ENCODE data around the gene RASAL2. TPM values are rescaled to one million over a fixed set of nuclear protein-coding genes. Genes with fewer than 3 reads are reported as not detected.

Gene RASAL2
- total RNA-seq, 1 experiment from 2014 or later, result 31.6 TPM

GRCh38 chr1:178477841-178478240 lies 383.9 kb downstream of the RASAL2 start:
- Histone ChIP-seq H3K9me3 (ENCODE audit: control insufficient read depth, insufficient read depth, low read depth, low read length) (no peaks in the 10 kb centered on the region), H3K4me1 (ENCODE audit: control insufficient read depth, insufficient read depth, low read length) (no peaks in the 10 kb centered on the region), H3K27me3 (ENCODE audit: control insufficient read depth, insufficient read depth, low read length) (no peaks in the 10 kb centered on the region), H3K36me3 (ENCODE audit: control insufficient read depth, insufficient read depth, low read length) (no peaks in the 10 kb centered on the region), H3K4me3 (ENCODE audit: low read depth in 2 of 2, low read length in 2 of 2) (no peak overlapping the region), H3K27ac (ENCODE audit: low read length) (no peak overlapping the region)
- no peak for DNase-seq (ENCODE audit: low read depth, low spot score)
- no peak for ATAC-seq
- BruUV-seq (replicated peaks), result no TSS peak
- intact Hi-C loops (cut with micrococcal nuclease; ENCODE audit: unreplicated experiment) (no loop called here), in situ Hi-C loops (cut with HindIII; ENCODE audit: low pct_unique_long_range_greater_than_20kb, low sequenced_read_pairs) (no loop called here)
- no peak for TF ChIP-seq SIN3A (IDR thresholded peaks at IDR 0.05; ENCODE audit: borderline replicate concordance, insufficient read depth, low read depth, low read length)
- TF ChIP-seq, protein P1, sequence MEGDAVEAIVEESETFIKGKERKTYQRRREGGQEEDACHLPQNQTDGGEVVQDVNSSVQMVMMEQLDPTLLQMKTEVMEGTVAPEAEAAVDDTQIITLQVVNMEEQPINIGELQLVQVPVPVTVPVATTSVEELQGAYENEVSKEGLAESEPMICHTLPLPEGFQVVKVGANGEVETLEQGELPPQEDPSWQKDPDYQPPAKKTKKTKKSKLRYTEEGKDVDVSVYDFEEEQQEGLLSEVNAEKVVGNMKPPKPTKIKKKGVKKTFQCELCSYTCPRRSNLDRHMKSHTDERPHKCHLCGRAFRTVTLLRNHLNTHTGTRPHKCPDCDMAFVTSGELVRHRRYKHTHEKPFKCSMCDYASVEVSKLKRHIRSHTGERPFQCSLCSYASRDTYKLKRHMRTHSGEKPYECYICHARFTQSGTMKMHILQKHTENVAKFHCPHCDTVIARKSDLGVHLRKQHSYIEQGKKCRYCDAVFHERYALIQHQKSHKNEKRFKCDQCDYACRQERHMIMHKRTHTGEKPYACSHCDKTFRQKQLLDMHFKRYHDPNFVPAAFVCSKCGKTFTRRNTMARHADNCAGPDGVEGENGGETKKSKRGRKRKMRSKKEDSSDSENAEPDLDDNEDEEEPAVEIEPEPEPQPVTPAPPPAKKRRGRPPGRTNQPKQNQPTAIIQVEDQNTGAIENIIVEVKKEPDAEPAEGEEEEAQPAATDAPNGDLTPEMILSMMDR (IDR thresholded peaks at IDR 0.05), result no peak
- TF ChIP-seq TCF7L2 (IDR thresholded peaks at IDR 0.05; ENCODE audit: low read depth, low read length), result no peak
- no peak for TF ChIP-seq REST (IDR thresholded peaks at IDR 0.05; ENCODE audit: insufficient read depth in 1 of 2, low read depth in 2 of 2, low read length in 1 of 2)
- TF ChIP-seq POLR2AphosphoS5 (IDR thresholded peaks at IDR 0.05; ENCODE audit: low read depth, low read length), result no peak
- ChIA-PET CTCF (no interaction called here), POLR2A (no interaction called here)

DNA sequence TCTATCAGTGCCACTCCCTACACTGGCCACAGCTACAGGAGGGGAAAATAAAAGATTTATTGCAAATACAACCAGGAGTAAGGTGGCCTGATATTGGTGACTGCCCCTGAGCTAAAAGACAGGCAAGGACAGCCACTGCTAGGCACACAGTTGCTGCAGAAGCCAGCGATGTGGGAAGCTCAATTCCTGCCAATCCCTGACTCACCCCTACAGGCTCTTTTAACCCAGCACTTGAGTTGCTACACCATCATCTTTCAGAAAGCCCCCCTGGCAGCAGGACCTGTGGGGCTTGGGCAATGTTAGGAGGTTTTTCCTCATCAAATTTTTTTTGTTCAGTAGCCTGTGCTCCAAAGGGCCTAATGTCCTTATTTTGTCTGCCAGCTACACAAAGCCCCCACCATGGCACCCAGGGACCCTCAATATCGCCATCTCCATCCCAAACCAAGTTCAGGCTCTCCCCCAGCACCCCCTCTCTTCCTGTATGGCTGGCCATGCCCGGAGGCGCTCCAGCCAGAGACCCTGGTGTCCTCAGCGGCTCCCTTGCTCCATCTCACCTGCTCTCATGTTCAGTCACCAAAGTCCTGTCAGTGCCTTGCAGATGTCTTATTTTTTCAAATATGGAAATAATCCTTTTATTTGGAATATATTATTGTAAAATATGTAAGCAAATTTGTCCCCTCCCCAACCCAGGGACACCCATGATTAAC lies 389.5 kb downstream of the RASAL2 start:
- in situ Hi-C loops (cut with HindIII; ENCODE audit: low pct_unique_long_range_greater_than_20kb, low sequenced_read_pairs) (no loop called here), intact Hi-C loops (cut with micrococcal nuclease; ENCODE audit: unreplicated experiment) (no loop called here)
- Histone ChIP-seq H3K4me1 (ENCODE audit: control insufficient read depth, insufficient read depth, low read length) (no peaks in the 10 kb centered on the region), H3K9me3 (ENCODE audit: control insufficient read depth, insufficient read depth, low read depth, low read length) (no peaks in the 10 kb centered on the region), H3K36me3 (ENCODE audit: control insufficient read depth, insufficient read depth, low read length) (no peaks in the 10 kb centered on the region), H3K27me3 (ENCODE audit: control insufficient read depth, insufficient read depth, low read length) (no peaks in the 10 kb centered on the region), H3K4me3 (ENCODE audit: low read depth in 2 of 2, low read length in 2 of 2) (no peak overlapping the region), H3K27ac (ENCODE audit: low read length) (no peak overlapping the region)
- ATAC-seq (no peak), DNase-seq (ENCODE audit: low read depth, low spot score) (no peak)
- BruUV-seq (replicated peaks), result no TSS peak
- ChIA-PET CTCF (no interaction called here), POLR2A (no interaction called here)
- TF ChIP-seq POLR2AphosphoS5 (IDR thresholded peaks at IDR 0.05; ENCODE audit: low read depth, low read length), result no peak
- TF ChIP-seq SIN3A (IDR thresholded peaks at IDR 0.05; ENCODE audit: borderline replicate concordance, insufficient read depth, low read depth, low read length), result no peak
- TF ChIP-seq, protein P1 (IDR thresholded peaks at IDR 0.05), result no peak
- TF ChIP-seq REST (IDR thresholded peaks at IDR 0.05; ENCODE audit: insufficient read depth in 1 of 2, low read depth in 2 of 2, low read length in 1 of 2), result no peak
- TF ChIP-seq TCF7L2 (IDR thresholded peaks at IDR 0.05; ENCODE audit: low read depth, low read length), result no peak
